ENCODE data around the gene PPARD. TPM values are rescaled to one million over a fixed set of nuclear protein-coding genes. Genes with fewer than 3 reads are reported as not detected.

The PPARD gene
- total and polyA plus RNA-seq, 2 experiments from 2014 or later, result 9.1 to 20.4 TPM

- H2AFZ ChIP-seq, result peak overlapping the region; percentile 73
These were observed 110.9 kb downstream of the PPARD start for GRCh38 chr6:35453236-35453635.

DNA sequence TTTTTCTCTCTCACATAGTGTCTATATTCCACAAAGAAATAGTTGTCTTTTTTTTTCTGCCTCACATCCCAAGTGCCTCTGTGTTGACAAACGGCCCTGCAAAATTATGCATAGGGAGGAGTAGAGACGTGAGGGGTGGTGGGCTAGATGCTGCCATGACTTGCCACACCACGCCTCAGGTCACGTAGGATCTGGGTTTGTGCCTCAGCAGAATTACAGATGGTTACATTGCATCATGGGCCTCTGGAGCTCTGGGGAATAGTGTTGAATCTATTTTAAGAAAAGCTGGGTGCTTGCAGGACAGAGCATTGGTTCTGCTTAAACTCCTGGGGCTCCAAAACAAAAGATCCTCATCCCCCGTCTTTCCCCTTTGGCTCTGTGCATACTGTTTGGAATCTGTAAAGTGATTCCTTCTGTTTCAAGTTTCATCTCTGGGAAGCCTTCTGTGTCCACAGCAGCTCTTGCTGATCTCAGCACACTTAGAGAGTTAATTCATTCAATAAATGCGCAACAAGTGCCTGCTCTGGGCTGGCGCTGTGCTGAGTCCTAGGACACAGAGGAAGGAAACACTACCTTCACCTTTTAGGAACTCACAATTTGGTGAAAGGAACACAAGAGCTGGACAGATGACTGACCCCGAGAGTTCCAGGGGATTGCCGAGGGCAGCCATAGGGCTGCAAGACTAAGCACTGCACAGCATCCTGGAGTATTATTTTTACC lies 112.2 kb downstream of the PPARD start:
- Histone ChIP-seq H2AFZ (no peak overlapping the region), H3K27ac (peak overlapping the region; percentile 7), H3K4me2 (peak overlapping the region; percentile 94), H3K4me1 (ENCODE audit: insufficient read depth) (peaks cover 16% of the 10 kb centered on the region), H3K4me3 (no peak overlapping the region), H3K79me2 (peaks cover 15% of the 10 kb centered on the region), H3K9me3 (ENCODE audit: low read depth) (no peaks in the 10 kb centered on the region), H3K9me2 (replicated peaks; ENCODE audit: insufficient read depth) (no peaks in the 10 kb centered on the region), H4K20me1 (ENCODE audit: insufficient read depth, poor library complexity, severe bottlenecking) (no peaks in the 10 kb centered on the region), H3K27me3 (no peaks in the 10 kb centered on the region), H3K36me3 (replicated peaks; ENCODE audit: insufficient read depth, low read depth) (no peaks in the 10 kb centered on the region)
- no peak for DNase-seq (ENCODE audit: low spot score)
- TF ChIP-seq EZH2 (IDR thresholded peaks at IDR 0.05; ENCODE audit: borderline replicate concordance), result no peak
- TF ChIP-seq EZH2phosphoT487 (IDR thresholded peaks at IDR 0.05; ENCODE audit: low read depth, severe bottlenecking, unreplicated experiment), result no peak
- TF ChIP-seq CTCF (IDR thresholded peaks at IDR 0.05; ENCODE audit: poor library complexity), result no peak
- 76% methylated on average over 9 of the region's 9 CpGs for WGBS (ENCODE audit: low lambda C conversion rate, missing lambda C conversion rate)

More at GRCh38 chr6:35453236-35453635, 110.9 kb downstream of the PPARD start:
- no peaks in the 10 kb centered on the region for H3K9me3 ChIP-seq (ENCODE audit: low read depth)
- H3K4me1 ChIP-seq (ENCODE audit: insufficient read depth), result peaks cover 16% of the 10 kb centered on the region
- no peaks in the 10 kb centered on the region for H3K27me3 ChIP-seq
- no peaks in the 10 kb centered on the region for H4K20me1 ChIP-seq (ENCODE audit: insufficient read depth, poor library complexity, severe bottlenecking)
- peak overlapping the region; percentile 79 for H3K27ac ChIP-seq
- 49% methylated on average over 3 of the region's 3 CpGs for WGBS (ENCODE audit: low lambda C conversion rate, missing lambda C conversion rate)
- peak overlapping the region; percentile 94 for H3K4me2 ChIP-seq
- no peaks in the 10 kb centered on the region for H3K9me2 ChIP-seq (replicated peaks; ENCODE audit: insufficient read depth)
- no peak for DNase-seq (ENCODE audit: low spot score)
- TF ChIP-seq CTCF (IDR thresholded peaks at IDR 0.05; ENCODE audit: poor library complexity) (no peak), EZH2 (IDR thresholded peaks at IDR 0.05; ENCODE audit: borderline replicate concordance) (no peak), EZH2phosphoT487 (IDR thresholded peaks at IDR 0.05; ENCODE audit: low read depth, severe bottlenecking, unreplicated experiment) (no peak)
- H3K79me2 ChIP-seq, result peaks cover 15% of the 10 kb centered on the region
- H3K4me3 ChIP-seq, result no peak overlapping the region
- H3K36me3 ChIP-seq (replicated peaks; ENCODE audit: insufficient read depth, low read depth), result no peaks in the 10 kb centered on the region

- Histone ChIP-seq H3K27me3 (no peaks in the 10 kb centered on the region), H3K36me3 (replicated peaks; ENCODE audit: insufficient read depth, low read depth) (no peaks in the 10 kb centered on the region)
- WGBS (ENCODE audit: low lambda C conversion rate, missing lambda C conversion rate), result 67% methylated on average over 4 of the region's 4 CpGs
These were observed 115.5 kb downstream of the PPARD start for GRCh38 chr6:35457907-35458306.

More at GRCh38 chr6:35457907-35458306, 115.5 kb downstream of the PPARD start:
- DNase-seq (ENCODE audit: low spot score), result no peak
- Histone ChIP-seq H2AFZ (no peak overlapping the region), H4K20me1 (ENCODE audit: insufficient read depth, poor library complexity, severe bottlenecking) (no peaks in the 10 kb centered on the region), H3K9me2 (replicated peaks; ENCODE audit: insufficient read depth) (no peaks in the 10 kb centered on the region), H3K4me3 (no peak overlapping the region), H3K27ac (no peak overlapping the region), H3K4me1 (ENCODE audit: insufficient read depth) (peaks cover 13% of the 10 kb centered on the region), H3K4me2 (no peak overlapping the region), H3K79me2 (peaks cover 15% of the 10 kb centered on the region), H3K9me3 (ENCODE audit: low read depth) (no peaks in the 10 kb centered on the region)
- no peak for TF ChIP-seq EZH2phosphoT487 (IDR thresholded peaks at IDR 0.05; ENCODE audit: low read depth, severe bottlenecking, unreplicated experiment)
- no peak for TF ChIP-seq CTCF (IDR thresholded peaks at IDR 0.05; ENCODE audit: poor library complexity)
- TF ChIP-seq EZH2 (IDR thresholded peaks at IDR 0.05; ENCODE audit: borderline replicate concordance), result no peak
